ENCODE results near the gene JMJD7. TPM values are rescaled to one million over a fixed set of nuclear protein-coding genes. Genes with fewer than 3 reads are reported as not detected.

Gene JMJD7
- total RNA-seq, 1 experiment from 2014 or later = 13.5 TPM

DNA sequence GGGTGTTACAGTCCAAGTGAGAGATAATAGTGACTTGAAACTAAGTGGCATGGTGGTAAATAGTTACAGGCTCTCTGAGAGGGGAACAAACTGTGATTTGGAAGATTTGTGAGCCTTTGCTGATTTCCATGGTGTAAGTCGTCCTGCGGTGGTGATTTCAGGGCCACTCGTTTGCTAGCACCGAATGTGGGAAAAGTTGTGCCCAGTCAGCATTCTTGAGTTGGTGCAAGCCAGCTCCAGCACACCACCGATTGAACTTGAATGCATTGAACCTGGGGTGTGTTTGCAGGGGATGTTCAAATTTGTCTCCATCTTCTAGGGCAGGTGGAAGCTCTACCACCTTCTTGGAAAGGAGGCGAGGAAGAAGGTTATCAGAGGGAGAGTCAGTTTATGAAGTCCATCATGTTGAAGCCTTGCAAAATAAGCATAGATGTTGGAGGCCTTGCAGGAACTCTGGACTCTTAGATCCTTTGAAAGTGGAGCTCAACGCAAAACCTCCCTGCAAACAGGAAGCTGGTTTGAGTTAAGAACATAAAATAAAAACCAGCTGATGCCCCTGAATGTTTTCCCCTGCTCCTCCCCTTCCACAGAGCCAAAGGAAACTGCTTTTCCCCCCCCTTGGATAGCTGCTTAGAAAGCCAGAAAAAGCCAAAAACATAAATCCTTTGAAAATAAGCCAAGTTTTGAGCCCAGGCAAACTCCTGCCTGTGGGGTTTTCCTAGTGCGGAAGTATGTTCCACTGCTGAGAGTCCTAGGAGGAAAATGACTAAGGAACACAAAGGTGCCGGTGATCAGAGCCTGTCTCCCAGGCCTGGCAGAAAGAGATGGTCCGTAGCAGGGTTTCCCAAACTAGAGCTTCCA lies 31.7 kb upstream of the JMJD7 start:
- Histone ChIP-seq H3K4me3 (replicated peaks in 1 of 2; ENCODE audit: low read depth in 1 of 2, low read length in 2 of 2) (no peak overlapping the region), H3K4me2 (ENCODE audit: low read length) (no peak overlapping the region), H3K4me1 (ENCODE audit: control insufficient read depth in 1 of 2, insufficient read depth in 2 of 2, low read length in 2 of 2) (peaks cover 9 to 38% of the 10 kb centered on the region in 2 experiments), H3K27me3 (ENCODE audit: insufficient read depth, low read length) (no peaks in the 10 kb centered on the region), H3K9me3 (ENCODE audit: control insufficient read depth in 1 of 2, insufficient read depth in 1 of 2, low read depth in 1 of 2, low read length in 2 of 2) (no peaks in the 10 kb centered on the region), H3K36me3 (ENCODE audit: control insufficient read depth in 1 of 2, insufficient read depth in 2 of 2, low read length in 2 of 2) (0 out of 4 replicates have a peak, but pooled peaks cover 0 to 2% of the 10 kb centered on the region in 2 experiments), H3K79me2 (ENCODE audit: insufficient read depth, low read length) (no peaks in the 10 kb centered on the region), H2AFZ (ENCODE audit: low read depth, low read length, poor library complexity, severe bottlenecking) (no peak overlapping the region), H3K9ac (ENCODE audit: low read length) (no peak overlapping the region), H4K20me1 (ENCODE audit: insufficient read depth) (no peaks in the 10 kb centered on the region), H3K9me2 (ENCODE audit: insufficient read depth) (no peaks in the 10 kb centered on the region), H3K27ac (ENCODE audit: low read depth, low read length) (no peak overlapping the region)
- BruUV-seq (replicated peaks) = no TSS peak
- RAD21 ChIA-PET (ENCODE audit: low non-redundant PET in 1 of 2, low total read pairs in 2 of 2, uncharacterized antibody in 2 of 2, unreplicated experiment in 2 of 2) = no interaction called here
- POLR2A ChIA-PET = interaction anchor here (0.9 kb wide), 1 partner anchor 9 kb away, joined by 3 read pairs; no protein-coding TSS in a partner anchor
- TF ChIP-seq TCF7L2 (IDR thresholded peaks at IDR 0.05; ENCODE audit: borderline replicate concordance, extremely low read depth, insufficient read depth, insufficient read length) = no peak
- TF ChIP-seq ZFX (IDR thresholded peaks at IDR 0.05) = no peak
- no peak for TF ChIP-seq POLR2AphosphoS5 (IDR thresholded peaks at IDR 0.05; ENCODE audit: low read depth, low read length)
- TF ChIP-seq POLR2A (IDR thresholded peaks at IDR 0.05; ENCODE audit: borderline replicate concordance, extremely low read depth, insufficient read depth, insufficient read length) = no peak
- no peak for TF ChIP-seq EZH2phosphoT487 (IDR thresholded peaks at IDR 0.05; ENCODE audit: borderline replicate concordance)
- TF ChIP-seq, protein P1, sequence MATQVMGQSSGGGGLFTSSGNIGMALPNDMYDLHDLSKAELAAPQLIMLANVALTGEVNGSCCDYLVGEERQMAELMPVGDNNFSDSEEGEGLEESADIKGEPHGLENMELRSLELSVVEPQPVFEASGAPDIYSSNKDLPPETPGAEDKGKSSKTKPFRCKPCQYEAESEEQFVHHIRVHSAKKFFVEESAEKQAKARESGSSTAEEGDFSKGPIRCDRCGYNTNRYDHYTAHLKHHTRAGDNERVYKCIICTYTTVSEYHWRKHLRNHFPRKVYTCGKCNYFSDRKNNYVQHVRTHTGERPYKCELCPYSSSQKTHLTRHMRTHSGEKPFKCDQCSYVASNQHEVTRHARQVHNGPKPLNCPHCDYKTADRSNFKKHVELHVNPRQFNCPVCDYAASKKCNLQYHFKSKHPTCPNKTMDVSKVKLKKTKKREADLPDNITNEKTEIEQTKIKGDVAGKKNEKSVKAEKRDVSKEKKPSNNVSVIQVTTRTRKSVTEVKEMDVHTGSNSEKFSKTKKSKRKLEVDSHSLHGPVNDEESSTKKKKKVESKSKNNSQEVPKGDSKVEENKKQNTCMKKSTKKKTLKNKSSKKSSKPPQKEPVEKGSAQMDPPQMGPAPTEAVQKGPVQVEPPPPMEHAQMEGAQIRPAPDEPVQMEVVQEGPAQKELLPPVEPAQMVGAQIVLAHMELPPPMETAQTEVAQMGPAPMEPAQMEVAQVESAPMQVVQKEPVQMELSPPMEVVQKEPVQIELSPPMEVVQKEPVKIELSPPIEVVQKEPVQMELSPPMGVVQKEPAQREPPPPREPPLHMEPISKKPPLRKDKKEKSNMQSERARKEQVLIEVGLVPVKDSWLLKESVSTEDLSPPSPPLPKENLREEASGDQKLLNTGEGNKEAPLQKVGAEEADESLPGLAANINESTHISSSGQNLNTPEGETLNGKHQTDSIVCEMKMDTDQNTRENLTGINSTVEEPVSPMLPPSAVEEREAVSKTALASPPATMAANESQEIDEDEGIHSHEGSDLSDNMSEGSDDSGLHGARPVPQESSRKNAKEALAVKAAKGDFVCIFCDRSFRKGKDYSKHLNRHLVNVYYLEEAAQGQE (IDR thresholded peaks at IDR 0.05; ENCODE audit: low read depth) = no peak
- TF ChIP-seq, protein P2, sequence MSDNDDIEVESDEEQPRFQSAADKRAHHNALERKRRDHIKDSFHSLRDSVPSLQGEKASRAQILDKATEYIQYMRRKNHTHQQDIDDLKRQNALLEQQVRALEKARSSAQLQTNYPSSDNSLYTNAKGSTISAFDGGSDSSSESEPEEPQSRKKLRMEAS (IDR thresholded peaks at IDR 0.05) = no peak
- TF ChIP-seq CEBPB (IDR thresholded peaks at IDR 0.05; ENCODE audit: low read depth) = no peak
- TF ChIP-seq, protein P3, sequence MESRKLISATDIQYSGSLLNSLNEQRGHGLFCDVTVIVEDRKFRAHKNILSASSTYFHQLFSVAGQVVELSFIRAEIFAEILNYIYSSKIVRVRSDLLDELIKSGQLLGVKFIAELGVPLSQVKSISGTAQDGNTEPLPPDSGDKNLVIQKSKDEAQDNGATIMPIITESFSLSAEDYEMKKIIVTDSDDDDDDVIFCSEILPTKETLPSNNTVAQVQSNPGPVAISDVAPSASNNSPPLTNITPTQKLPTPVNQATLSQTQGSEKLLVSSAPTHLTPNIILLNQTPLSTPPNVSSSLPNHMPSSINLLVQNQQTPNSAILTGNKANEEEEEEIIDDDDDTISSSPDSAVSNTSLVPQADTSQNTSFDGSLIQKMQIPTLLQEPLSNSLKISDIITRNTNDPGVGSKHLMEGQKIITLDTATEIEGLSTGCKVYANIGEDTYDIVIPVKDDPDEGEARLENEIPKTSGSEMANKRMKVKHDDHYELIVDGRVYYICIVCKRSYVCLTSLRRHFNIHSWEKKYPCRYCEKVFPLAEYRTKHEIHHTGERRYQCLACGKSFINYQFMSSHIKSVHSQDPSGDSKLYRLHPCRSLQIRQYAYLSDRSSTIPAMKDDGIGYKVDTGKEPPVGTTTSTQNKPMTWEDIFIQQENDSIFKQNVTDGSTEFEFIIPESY (IDR thresholded peaks at IDR 0.05; ENCODE audit: extremely low read depth, insufficient replicate concordance, low read length) = no peak
- no peak for TF ChIP-seq SRF (IDR thresholded peaks at IDR 0.05; ENCODE audit: low read depth)
- TF ChIP-seq SP1 (IDR thresholded peaks at IDR 0.05; ENCODE audit: low read depth) = no peak
- TF ChIP-seq, protein P4, sequence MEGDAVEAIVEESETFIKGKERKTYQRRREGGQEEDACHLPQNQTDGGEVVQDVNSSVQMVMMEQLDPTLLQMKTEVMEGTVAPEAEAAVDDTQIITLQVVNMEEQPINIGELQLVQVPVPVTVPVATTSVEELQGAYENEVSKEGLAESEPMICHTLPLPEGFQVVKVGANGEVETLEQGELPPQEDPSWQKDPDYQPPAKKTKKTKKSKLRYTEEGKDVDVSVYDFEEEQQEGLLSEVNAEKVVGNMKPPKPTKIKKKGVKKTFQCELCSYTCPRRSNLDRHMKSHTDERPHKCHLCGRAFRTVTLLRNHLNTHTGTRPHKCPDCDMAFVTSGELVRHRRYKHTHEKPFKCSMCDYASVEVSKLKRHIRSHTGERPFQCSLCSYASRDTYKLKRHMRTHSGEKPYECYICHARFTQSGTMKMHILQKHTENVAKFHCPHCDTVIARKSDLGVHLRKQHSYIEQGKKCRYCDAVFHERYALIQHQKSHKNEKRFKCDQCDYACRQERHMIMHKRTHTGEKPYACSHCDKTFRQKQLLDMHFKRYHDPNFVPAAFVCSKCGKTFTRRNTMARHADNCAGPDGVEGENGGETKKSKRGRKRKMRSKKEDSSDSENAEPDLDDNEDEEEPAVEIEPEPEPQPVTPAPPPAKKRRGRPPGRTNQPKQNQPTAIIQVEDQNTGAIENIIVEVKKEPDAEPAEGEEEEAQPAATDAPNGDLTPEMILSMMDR (IDR thresholded peaks at IDR 0.05 in 2 of 3, conservative IDR thresholded peaks at IDR 0.05 in 1 of 3; ENCODE audit: borderline replicate concordance in 1 of 3, insufficient read depth in 1 of 3, low read depth in 2 of 3, low read length in 2 of 3) = no peak
- TF ChIP-seq CBX3 (IDR thresholded peaks at IDR 0.05; ENCODE audit: low read depth) = no peak
- intact Hi-C loops (cut with micrococcal nuclease) = no loop called here
- ATAC-seq = no peak
- CTCF ChIA-PET = interaction anchor here (1.0 kb wide), 1 partner anchor 22 kb away, joined by 3 read pairs; the partner anchor contains the start of gene MAPKBP1
- DNase-seq (ENCODE audit: low read depth, low spot score) = no peak

All from HCT116 (cell line).